Colonic mucosa (tissue), 4 donors: ENCODE data around the gene COL4A2. TPM values are rescaled to one million over a fixed set of nuclear protein-coding genes. Genes with fewer than 3 reads are reported as not detected.

ENCODE experiments used
- DNase-seq: peaks from one replicate; pipeline ENCODE4 v3.0.0-alpha.2; 2020
- H3K27ac ChIP-seq: fragments of 200-600 bp; one replicate; pipeline ENCODE4 v1.8.0; 2021
- H3K27me3 ChIP-seq: fragments of 200-600 bp; one replicate; pipeline ENCODE4 v1.8.0; 2021
- H3K36me3 ChIP-seq: fragments of 200-600 bp; one replicate; pipeline ENCODE4 v1.8.0; 2021
- H3K4me1 ChIP-seq: fragments of 200-600 bp; one replicate; pipeline ENCODE4 v1.8.0; 2021; ENCODE audit warnings: mild to moderate bottlenecking
- H3K4me3 ChIP-seq: fragments of 200-600 bp; one replicate; pipeline ENCODE4 v1.8.0; 2021
- H3K9ac ChIP-seq, 2 donors: one replicate each; pipeline ENCODE4 v1.7.0; 2013; ENCODE audit warnings: control low read depth in 2 of 2, low read depth in 2 of 2, low read length in 2 of 2
- H3K9me3 ChIP-seq: fragments of 200-600 bp; one replicate; pipeline ENCODE4 v1.8.0; 2021
- intact Hi-C: fragments of 100-400 bp; cut with DNase I; formaldehyde crosslinking; loops from one replicate; pipeline ENCODE4 v1.14.1; 2022
- total RNA-seq, 2 donors: library from RNA; stranded (reverse); fragmentation: NEBNext Ultra II Directional in 1 of 2; extraction: Animal tissue kit (Norgen Biotek cat#: 25700) in 1 of 2; gene quantifications; one replicate each; pipeline ENCODE4 v1.2.1, GENCODE V29; 2021
- TF ChIP-seq, protein P1 (sequence below): fragments of 200-600 bp; IDR thresholded peaks from one replicate; pipeline ENCODE4 v1.8.0; 2022; ENCODE audit warnings: antibody characterized with exemption, mild to moderate bottlenecking
- donor health status: healthy.
- donor health status: DM: no; HTN: no; CAD: no.
- donor health status: DM: no; HTN: no; CAD: no.

The COL4A2 gene
- total RNA-seq, 2 donors from 2014 or later = 61.1 to 111 TPM

DNA sequence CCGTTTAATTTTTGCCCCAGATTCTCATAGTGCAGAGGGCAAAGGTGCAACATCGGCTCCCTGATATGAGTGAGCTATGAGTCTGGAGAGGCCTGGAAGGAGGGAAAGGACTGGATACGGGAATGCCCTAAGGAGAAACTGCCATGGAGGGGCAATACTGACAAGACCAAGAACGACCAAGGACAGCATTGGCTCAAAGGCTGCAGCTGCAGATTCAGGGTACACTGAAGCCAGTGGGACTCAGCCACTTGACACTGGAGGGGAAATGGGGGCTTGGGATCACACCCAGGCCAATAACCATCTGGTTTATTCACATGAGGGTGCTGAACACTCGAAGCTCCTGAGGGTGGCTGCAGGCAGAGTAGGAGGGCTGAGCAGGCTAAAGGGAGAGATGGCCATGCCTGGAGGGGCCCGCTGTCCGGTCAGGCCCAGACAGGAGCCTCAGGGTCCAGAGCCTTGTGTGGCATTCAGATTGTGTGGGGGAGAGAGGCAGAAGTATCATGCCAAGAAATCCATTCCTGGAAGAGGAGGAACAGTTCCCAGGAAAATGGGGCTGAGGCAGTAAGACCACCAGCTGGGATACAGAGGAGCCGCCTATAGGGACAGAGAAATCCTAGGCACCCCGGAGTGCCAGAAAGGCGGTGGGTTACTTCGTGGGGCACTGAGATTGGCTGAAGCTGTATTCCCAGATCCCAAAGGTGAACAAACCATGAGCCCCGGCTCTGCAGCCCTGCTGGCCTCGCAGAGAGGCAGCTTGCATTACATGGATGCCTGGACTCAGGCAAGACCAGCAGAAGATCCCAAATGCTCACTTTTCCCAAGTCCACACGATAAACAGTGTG, 20.9 kb upstream of the COL4A2 start:
- H3K4me1 ChIP-seq = no peaks in the 10 kb centered on the region
- no peak for DNase-seq
- intact Hi-C loops = no loop called here
- no peaks in the 10 kb centered on the region for H3K36me3 ChIP-seq
- H3K9me3 ChIP-seq = no peaks in the 10 kb centered on the region
- no peaks in the 10 kb centered on the region for H3K27me3 ChIP-seq
- TF ChIP-seq, protein P1, sequence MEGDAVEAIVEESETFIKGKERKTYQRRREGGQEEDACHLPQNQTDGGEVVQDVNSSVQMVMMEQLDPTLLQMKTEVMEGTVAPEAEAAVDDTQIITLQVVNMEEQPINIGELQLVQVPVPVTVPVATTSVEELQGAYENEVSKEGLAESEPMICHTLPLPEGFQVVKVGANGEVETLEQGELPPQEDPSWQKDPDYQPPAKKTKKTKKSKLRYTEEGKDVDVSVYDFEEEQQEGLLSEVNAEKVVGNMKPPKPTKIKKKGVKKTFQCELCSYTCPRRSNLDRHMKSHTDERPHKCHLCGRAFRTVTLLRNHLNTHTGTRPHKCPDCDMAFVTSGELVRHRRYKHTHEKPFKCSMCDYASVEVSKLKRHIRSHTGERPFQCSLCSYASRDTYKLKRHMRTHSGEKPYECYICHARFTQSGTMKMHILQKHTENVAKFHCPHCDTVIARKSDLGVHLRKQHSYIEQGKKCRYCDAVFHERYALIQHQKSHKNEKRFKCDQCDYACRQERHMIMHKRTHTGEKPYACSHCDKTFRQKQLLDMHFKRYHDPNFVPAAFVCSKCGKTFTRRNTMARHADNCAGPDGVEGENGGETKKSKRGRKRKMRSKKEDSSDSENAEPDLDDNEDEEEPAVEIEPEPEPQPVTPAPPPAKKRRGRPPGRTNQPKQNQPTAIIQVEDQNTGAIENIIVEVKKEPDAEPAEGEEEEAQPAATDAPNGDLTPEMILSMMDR = no peak
- H3K27ac ChIP-seq = no peak overlapping the region
- no peak overlapping the region for H3K4me3 ChIP-seq
- no peak overlapping the region for H3K9ac ChIP-seq

DNA sequence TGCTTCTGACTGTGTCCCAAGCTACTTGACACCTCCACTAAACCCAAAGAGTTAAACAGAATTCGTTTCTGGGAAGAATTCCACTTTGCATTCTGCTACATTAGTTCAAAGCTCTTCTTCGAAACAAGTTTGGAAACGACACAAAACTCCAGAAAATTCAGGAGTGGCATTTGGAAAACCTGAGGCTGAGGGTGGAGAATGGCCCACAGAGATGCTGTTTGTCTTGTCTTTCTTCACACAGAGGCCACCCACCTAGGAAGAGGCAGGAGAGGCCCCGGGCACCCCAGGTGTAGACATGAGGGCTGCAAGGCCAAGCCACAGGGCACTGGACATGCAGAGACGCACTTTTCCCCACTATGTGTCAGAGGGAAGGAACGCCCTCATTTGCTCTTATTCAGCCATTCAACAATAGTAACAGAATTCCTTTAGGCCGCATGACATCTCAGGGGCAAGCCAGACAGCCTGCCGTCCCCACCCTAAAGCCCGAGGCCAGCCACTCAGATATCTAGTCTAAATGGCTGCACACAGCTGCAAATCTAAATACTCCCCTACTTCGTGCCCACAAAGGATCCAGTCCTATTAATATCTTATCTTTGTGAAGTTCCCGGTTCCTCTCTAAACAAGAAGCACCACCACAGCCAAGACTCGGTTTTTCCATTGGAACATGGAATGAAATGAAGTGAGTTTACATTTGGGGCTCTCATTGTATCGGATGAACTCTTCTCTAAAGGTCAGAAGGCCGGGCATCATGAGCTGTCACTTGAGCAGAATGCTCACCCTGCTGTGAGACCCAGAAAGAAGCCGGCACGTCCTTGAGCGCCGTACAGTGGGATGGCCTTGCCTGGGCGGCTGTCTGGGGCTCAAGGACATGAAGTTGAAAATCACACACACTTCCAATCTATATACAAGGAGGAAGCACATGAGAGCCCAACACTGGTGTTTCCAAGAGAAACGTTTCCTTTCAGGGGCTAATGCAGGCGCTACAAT, 20.0 kb upstream of the COL4A2 start:
- Histone ChIP-seq H3K4me1 (no peaks in the 10 kb centered on the region), H3K9me3 (no peaks in the 10 kb centered on the region)
- TF ChIP-seq, protein P1 = no peak

DNA sequence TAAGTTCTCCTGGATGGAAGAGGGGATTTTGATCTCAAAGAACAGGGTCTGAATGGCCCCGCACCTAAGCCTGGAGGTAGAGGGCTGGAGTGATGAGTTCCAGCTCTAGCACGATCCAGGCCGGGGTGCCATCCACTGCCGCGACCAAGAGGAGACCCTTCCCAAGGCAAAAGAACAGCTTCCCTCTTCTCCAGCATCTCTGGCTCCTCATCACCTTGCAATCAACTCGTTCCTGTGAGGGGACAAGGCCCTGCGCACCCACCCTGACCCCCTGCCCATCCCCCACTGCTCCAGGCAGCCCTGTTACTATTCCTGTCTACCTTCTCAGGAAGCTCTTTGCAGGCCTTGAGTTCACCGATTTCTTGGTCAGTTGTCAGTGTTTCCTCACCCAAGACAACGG, 17.9 kb upstream of the COL4A2 start:
- no peak overlapping the region for H3K9ac ChIP-seq
- H3K27me3 ChIP-seq = no peaks in the 10 kb centered on the region
- H3K4me3 ChIP-seq = no peak overlapping the region
- intact Hi-C loops = no loop called here
- no peak overlapping the region for H3K27ac ChIP-seq
- no peaks in the 10 kb centered on the region for H3K4me1 ChIP-seq
- no peak for DNase-seq
- TF ChIP-seq, protein P1 = no peak
- H3K36me3 ChIP-seq = no peaks in the 10 kb centered on the region
- no peaks in the 10 kb centered on the region for H3K9me3 ChIP-seq

More for the DNA sequence above, 20.0 kb upstream of the COL4A2 start:
- Histone ChIP-seq H3K4me3 (no peak overlapping the region), H3K27ac (no peak overlapping the region), H3K36me3 (no peaks in the 10 kb centered on the region), H3K9ac (no peak overlapping the region), H3K27me3 (no peaks in the 10 kb centered on the region)
- DNase-seq = no peak
- intact Hi-C loops = no loop called here

DNA sequence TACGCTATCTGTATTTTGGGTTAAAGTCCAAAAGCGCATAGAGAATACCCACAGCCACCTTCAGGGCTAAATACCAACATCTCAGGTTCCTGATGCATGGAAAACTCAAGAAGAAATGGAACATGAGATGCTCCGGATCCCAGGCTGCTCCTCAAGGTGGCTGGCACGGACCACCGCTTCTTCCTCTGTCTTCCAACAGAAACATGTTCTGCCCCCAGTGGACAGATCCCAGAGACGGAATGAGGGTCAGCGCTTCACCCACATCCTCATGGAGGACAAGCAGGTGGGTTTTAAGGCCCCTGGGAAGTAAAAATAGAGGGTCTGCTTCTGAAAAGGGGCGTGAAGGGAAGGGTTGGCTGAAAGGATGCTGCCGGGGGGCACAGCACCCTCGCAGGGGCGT, 17.4 kb upstream of the COL4A2 start:
- Histone ChIP-seq H3K4me3 (no peak overlapping the region), H3K4me1 (no peaks in the 10 kb centered on the region), H3K27me3 (no peaks in the 10 kb centered on the region), H3K36me3 (no peaks in the 10 kb centered on the region), H3K9me3 (no peaks in the 10 kb centered on the region), H3K9ac (no peak overlapping the region), H3K27ac (no peak overlapping the region)
- TF ChIP-seq, protein P1 = no peak
- intact Hi-C loops = no loop called here
- no peak for DNase-seq

DNA sequence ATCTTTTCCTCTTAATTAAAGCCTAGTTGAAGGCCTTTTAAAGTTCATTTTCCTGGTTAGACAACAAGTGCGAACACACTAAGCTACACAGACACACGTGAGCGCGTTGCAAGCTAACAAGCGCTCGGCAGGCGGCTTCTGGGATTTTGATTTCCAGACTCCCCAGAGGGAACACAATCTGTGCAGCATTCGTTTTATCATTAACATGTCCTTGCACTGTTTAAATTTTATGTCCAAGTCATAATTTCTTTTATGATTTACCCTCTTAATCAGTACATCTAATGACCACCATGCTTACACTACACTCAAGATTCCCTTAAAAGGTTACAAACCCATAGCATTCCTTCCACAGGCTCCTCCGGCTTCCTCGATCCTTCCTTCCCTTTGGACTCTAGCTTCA, 16.9 kb upstream of the COL4A2 start:
- no peaks in the 10 kb centered on the region for H3K27me3 ChIP-seq
- no peaks in the 10 kb centered on the region for H3K4me1 ChIP-seq
- DNase-seq = no peak
- no peak overlapping the region for H3K9ac ChIP-seq
- intact Hi-C loops = no loop called here
- H3K27ac ChIP-seq = no peak overlapping the region
- H3K9me3 ChIP-seq = no peaks in the 10 kb centered on the region
- H3K36me3 ChIP-seq = no peaks in the 10 kb centered on the region
- TF ChIP-seq, protein P1 = no peak
- H3K4me3 ChIP-seq = no peak overlapping the region
